Stimulated activated CD8-positive, alpha-beta memory T cell treated with anti-CD3 and anti-CD28 coated beads, Interleukin-2, amount 100 ng/mL, for 1 hour (primary cell): ENCODE results near the gene ALAS2.
"Not testable (repeated sequence)": the region's sequence is repeated elsewhere in the genome, so short reads cannot be mapped to it uniquely, and the experiment has no call there.

Source experiments
- DNase-seq, 2 donors: peaks; one replicate each; pipeline ENCODE4 v3.0.0-alpha.2; 2020; ENCODE audit warnings: low read depth in 2 of 2

Gene ALAS2

GRCh38 chrX:55005256-55005655 lies 25.5 kb downstream of the ALAS2 start:
- DNase-seq, result no peak

DNA sequence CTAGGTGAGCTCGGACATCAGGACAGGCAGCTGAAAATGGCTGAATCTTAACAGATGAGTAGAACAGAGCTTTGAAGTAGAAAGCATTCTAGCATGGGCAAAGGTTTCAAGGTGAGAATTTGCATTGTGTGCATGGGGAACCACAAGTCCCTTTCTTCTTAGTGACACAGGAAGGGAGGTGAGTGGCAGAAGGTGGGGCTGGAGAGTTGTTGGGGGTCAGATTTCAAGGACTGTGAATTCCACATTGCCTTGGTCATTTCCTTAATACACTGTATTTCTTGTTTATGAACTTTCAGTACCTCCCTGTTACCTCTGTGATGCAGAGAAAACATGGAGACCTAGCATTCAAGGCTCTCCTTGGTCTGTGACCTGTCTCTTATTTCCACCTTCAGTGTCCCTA lies 26.5 kb downstream of the ALAS2 start:
- DNase-seq, result no peak

DNA sequence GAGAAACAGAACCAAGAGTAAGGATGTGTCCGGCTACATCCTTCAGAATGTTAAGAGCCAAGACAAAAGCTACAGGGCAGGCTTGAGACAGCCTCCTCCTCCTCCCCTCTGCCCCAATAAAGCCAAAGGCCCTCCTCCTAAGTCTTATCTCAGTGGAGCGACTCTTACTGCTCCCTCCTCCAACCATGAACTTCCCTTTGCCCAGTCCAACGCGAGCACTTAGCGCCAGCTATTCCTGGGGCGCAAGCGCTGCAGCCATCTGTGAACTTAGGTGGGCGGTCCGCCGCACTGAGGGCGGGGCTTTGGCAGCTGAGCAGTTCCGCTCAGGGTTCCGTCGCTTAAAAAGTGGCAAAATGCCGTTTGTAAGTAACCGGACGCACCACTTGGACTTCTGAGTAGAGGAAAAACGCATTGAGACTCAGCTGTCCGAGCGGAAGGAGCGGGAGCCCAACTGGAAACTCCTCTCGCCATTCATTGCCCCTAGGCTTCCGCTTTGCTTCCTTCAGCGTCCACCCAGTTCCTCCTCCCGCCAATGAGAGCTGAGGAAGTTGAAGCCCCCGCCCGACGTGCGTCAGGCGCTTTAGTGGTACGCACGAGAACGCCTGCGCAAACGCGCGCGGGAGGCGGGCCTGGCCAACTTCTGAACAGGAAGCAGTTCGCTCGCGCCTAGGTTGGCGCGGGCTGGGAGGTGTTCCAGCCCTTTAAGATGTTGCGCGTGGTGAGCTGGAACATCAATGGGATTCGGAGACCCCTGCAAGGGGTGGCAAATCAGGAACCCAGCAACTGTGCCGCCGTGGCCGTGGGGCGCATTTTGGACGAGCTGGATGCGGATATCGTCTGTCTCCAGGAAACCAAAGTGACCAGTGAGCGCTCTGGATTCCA lies 30.8 kb downstream of the ALAS2 start, which contains the start of gene APEX2:
Gene APEX2 (plus strand): TSS at position 647 of the 882 bp plus-strand sequence. CDS start 60 bp downstream, at position 707.
- peak; percentile 72 to 75 for DNase-seq

DNA sequence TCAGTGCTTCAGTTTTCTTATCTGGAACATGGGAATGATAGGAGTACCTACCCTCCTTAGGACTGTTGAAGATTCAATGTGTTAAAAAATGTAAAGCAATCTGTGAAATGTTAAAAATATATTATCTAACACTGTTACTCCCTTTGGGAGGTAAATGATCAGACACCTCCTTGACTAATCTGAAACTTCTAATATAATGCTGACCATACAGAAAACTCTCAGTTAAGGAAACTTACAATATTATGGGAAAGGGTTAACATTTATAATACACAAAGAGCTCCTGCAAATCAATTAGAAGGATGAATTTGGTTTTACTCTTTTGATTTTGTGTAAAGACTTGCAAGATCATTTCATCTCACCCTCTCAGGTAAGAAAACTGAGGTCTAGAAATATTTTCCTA lies 35.2 kb downstream of the ALAS2 start:
- no peak for DNase-seq

GRCh38 chrX:54994668-54995351 lies 36.0 kb downstream of the ALAS2 start:
- DNase-seq, result no peak

GRCh38 chrX:54994099-54994498 lies 36.7 kb downstream of the ALAS2 start, which contains the start of gene PFKFB1:
Gene PFKFB1 (minus strand): TSS chrX:54994188. CDS start chrX:54994007, 181 bp downstream.
- no peak for DNase-seq

DNA sequence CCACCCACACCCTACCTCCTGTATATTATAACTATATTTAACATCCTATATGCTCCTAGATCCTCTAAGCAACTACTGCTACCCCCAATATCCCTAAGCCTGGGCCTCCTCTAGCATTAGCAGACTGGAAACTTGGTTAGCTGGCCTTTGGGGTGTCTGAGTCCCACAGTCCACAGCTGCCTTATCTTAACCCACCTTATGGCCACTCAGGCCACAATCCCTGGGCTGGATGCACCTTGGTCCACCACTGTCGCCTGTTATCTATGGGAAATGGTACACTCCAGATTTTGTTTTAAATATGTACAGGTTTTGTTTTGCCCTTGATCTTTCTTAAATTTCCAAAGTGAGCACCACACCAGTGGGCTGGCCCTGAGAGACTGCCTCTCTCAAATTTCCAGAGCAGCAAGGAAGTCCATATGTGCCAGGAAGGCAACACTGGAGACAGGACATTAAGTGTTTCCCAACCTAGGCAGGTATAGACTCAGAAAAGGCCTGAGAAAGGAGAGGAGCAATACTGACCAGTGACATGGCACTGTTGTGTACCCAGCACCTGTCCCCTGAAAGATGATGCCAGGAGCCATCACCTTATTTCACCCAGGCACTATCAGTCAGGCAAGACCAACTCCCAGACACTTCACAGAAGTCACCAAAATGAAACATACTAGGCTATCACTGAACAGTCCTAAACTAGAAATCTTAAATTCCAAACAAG lies 37.7 kb downstream of the ALAS2 start:
- DNase-seq, result no peak

DNA sequence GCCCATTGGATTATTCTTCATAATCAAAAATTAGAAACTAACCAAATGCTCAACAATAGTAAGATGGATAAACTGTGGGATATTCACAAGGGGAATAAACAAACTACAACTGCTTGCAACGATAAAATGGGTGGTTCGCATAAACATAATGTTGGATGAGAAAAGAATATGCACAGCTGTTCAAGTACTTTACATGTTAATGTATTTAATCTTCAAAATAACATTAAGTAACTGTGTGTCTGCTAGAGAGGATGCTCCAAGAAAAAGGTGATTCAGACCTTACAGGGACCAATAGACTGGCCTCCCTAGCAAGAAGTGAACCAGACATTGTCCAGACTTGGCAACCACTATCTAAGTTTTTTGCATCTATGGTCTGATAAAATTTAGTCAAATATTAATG lies 39.1 kb downstream of the ALAS2 start:
- no peak for DNase-seq

DNA sequence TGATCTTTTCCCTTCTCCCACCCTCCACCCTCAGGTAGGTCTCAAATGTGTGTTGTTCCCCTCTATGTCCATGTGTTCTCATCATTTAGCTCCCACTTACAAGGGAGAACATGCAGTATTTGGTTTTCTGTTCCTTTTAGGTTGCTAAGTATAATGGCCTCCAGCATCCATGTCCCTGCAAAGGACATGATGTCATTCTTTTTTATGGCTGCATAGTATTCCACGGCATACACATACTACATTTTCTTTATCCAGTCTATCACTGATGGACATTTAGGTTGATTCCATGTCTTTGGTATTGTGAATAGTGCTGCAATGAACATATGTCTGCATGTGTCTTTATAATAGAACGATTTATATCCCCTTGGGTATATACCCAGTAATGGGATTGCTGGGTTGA lies 47.5 kb downstream of the ALAS2 start:
- not testable (repeated sequence) for DNase-seq

DNA sequence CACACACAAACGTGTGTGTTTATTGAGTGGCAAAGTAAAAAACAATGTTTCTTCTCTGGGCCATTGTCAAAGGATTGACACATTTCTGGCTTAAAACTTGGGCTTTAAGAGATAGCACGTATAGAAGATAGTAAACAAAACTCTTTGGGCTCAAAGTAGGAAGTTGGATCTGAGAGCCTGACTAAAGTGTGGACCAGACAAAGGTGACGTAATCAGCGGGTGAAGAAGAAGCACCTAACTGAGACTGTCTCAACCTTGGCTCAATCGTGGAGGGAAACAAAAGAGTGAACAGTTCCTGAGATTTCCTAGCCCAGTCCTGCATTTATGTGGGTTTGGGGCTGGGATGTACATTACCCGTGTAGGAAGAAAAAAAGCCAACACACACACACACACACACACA lies 50.4 kb downstream of the ALAS2 start:
- no peak for DNase-seq

DNA sequence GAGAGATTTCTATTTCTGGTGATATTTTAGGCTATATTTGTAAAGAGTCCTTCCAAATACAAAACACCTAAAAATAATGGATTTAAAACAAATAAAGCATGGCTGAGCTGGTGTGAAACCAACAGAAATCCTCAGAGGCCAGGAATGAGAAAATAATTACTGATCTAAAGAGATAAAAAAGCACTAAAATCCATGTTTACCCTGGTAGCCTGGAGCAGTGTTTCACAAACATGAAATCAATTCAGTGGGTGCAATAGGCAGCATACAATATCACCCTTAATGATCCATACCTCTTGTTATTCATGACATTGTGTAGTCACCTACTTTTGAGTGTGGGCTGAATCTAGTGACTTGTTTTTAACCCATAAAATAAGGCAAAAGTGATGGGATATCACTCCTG lies 51.3 kb downstream of the ALAS2 start:
- DNase-seq, result no peak

- DNase-seq, result no peak
These were observed 52.3 kb downstream of the ALAS2 start for GRCh38 chrX:54978448-54978847.

- DNase-seq, result no peak
These were observed 53.4 kb downstream of the ALAS2 start for GRCh38 chrX:54977387-54977786.

DNA sequence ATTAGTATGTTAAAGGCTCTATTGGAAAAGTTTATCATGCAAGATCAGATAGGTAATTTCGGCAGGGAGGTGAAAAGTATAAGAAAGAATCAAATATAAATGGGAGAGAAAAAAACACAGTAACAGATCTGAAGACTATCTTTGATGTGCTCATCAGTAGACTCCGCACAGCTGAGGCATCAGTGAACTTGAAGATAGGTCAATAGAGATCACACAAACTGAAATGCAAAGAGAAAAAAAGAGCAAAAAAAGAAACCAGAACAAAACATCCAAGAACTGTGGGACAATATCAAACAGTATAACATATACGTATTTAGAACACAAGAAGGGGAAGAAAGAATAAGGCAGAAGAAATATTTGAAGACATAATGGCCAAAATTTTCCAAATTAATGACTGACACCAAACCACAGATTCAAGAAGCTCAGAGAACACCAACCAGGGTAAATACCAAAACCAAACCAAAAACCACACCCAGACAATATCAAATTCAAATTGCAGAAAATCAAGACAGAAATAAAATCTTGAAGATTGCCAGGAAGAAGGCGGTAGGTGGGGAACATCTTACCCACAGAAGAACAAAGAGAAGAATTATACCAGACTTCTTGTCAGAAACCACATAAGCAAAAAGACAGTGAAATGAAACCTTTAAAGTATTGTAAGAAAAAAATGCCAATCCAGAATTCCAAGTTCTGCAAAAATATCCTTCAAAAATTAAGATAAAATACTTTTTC lies 65.8 kb downstream of the ALAS2 start:
- DNase-seq, result no peak

DNA sequence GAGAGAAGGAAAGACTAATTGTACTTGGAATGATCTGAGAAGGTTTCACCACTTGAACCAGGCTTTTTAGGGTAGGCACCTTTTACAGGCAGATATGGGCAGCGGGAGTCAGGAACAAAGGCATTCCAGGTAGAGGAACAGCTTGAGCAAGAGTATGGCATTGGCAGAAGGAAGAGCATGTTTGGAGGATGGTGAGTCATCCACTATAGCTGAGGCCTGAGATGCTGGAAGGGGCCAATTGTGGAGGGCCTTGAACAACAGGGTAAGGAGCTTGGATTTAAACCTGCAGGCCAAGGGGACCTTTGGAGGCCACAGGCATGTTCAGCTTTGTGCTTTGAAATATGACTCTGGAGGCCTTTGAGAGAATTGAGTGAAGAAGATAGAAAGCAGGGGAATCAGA lies 69.0 kb downstream of the ALAS2 start:
- DNase-seq, result no peak
